Measurements from ENCODE around the gene CHST11.

CHST11 gene

DNA sequence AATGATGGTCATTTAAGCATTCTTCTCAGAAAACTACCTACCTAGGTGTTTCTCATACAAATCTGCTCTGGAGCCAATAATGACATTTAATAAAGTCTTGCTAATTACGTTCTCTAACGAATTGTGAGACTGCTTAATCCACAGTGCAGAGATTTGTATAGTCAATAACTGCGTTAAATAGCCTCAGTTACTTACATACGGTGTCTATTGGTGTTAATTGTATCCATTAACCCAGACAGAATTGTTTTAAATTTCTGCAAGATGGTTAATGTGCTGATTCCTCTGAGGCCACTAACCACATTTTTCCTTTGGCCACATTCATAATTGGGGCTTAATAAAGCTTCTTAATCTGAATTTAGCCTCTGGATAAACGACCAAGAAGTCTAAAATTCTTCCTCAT, 329.6 kb downstream of the CHST11 start:
- TF ChIP-seq, protein P1, sequence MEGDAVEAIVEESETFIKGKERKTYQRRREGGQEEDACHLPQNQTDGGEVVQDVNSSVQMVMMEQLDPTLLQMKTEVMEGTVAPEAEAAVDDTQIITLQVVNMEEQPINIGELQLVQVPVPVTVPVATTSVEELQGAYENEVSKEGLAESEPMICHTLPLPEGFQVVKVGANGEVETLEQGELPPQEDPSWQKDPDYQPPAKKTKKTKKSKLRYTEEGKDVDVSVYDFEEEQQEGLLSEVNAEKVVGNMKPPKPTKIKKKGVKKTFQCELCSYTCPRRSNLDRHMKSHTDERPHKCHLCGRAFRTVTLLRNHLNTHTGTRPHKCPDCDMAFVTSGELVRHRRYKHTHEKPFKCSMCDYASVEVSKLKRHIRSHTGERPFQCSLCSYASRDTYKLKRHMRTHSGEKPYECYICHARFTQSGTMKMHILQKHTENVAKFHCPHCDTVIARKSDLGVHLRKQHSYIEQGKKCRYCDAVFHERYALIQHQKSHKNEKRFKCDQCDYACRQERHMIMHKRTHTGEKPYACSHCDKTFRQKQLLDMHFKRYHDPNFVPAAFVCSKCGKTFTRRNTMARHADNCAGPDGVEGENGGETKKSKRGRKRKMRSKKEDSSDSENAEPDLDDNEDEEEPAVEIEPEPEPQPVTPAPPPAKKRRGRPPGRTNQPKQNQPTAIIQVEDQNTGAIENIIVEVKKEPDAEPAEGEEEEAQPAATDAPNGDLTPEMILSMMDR (IDR thresholded peaks at IDR 0.05; ENCODE audit: borderline replicate concordance, extremely low read depth, low read length, poor library complexity, severe bottlenecking), result no peak
- TF ChIP-seq EZH2 (IDR thresholded peaks at IDR 0.05; ENCODE audit: borderline replicate concordance, low read depth, low read length, severe bottlenecking), result no peak
- Histone ChIP-seq H3K9me3 (ENCODE audit: insufficient read depth, low read length, severe bottlenecking) (no peaks in the 10 kb centered on the region), H3K27me3 (ENCODE audit: insufficient read depth, low read length, poor library complexity) (no peaks in the 10 kb centered on the region), H2AFZ (ENCODE audit: low read depth, low read length) (no peak overlapping the region), H3K4me2 (ENCODE audit: insufficient read depth, low read length) (no peak overlapping the region), H4K20me1 (ENCODE audit: insufficient read depth, low read length) (no peaks in the 10 kb centered on the region), H3K27ac (ENCODE audit: low read length) (no peak overlapping the region), H3K36me3 (ENCODE audit: insufficient read depth, low read length) (no peaks in the 10 kb centered on the region), H3K4me3 (ENCODE audit: low read depth in 1 of 2, low read length in 2 of 2) (no peak overlapping the region), H3K79me2 (ENCODE audit: insufficient read depth, low read length) (no peaks in the 10 kb centered on the region), H3K9ac (ENCODE audit: low read depth, low read length) (no peak overlapping the region), H3K4me1 (ENCODE audit: insufficient read depth, low read length) (0 out of 2 replicates have a peak, but pooled peaks cover 3% of the 10 kb centered on the region)
- no peak for DNase-seq
- ATAC-seq (ENCODE audit: insufficient read depth, low read depth), result no peak

DNA sequence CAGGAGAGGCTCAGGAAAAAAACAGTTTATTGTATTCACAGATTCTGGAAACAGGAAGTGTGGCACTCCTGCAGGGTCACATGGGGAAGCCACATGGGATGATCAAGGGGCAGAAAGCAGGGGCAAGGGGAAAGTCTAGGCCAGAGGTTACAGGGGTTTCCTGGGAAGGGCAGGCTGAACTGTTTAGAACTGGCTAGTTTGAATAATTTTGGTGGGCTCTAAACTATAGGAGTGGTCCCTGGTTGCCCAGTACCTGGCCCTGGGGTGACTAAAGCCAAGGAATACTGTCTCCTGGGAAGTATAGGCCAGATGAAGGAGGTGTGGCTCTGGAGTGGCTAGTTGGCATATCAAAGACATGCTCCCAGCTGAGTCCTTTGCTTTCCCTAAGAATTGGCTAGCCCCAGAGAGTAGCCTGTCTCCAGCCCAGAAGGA, 332.1 kb downstream of the CHST11 start:
- no peaks in the 10 kb centered on the region for H3K9me3 ChIP-seq (ENCODE audit: insufficient read depth, low read length, severe bottlenecking)
- no peak overlapping the region for H3K4me3 ChIP-seq (ENCODE audit: low read depth in 1 of 2, low read length in 2 of 2)
- no peaks in the 10 kb centered on the region for H3K36me3 ChIP-seq (ENCODE audit: insufficient read depth, low read length)
- no peak for TF ChIP-seq EZH2 (IDR thresholded peaks at IDR 0.05; ENCODE audit: borderline replicate concordance, low read depth, low read length, severe bottlenecking)
- TF ChIP-seq, protein P1 (IDR thresholded peaks at IDR 0.05; ENCODE audit: borderline replicate concordance, extremely low read depth, low read length, poor library complexity, severe bottlenecking), result no peak
- H3K79me2 ChIP-seq (ENCODE audit: insufficient read depth, low read length), result no peaks in the 10 kb centered on the region
- H3K27ac ChIP-seq (ENCODE audit: low read length), result no peak overlapping the region
- 0 out of 2 replicates have a peak, but pooled peaks cover 3% of the 10 kb centered on the region for H3K4me1 ChIP-seq (ENCODE audit: insufficient read depth, low read length)
- no peak overlapping the region for H3K4me2 ChIP-seq (ENCODE audit: insufficient read depth, low read length)
- DNase-seq (no peak), ATAC-seq (ENCODE audit: insufficient read depth, low read depth) (no peak)
- no peaks in the 10 kb centered on the region for H4K20me1 ChIP-seq (ENCODE audit: insufficient read depth, low read length)
- H3K9ac ChIP-seq (ENCODE audit: low read depth, low read length), result no peak overlapping the region
- H3K27me3 ChIP-seq (ENCODE audit: insufficient read depth, low read length, poor library complexity), result no peaks in the 10 kb centered on the region
- H2AFZ ChIP-seq (ENCODE audit: low read depth, low read length), result no peak overlapping the region

DNA sequence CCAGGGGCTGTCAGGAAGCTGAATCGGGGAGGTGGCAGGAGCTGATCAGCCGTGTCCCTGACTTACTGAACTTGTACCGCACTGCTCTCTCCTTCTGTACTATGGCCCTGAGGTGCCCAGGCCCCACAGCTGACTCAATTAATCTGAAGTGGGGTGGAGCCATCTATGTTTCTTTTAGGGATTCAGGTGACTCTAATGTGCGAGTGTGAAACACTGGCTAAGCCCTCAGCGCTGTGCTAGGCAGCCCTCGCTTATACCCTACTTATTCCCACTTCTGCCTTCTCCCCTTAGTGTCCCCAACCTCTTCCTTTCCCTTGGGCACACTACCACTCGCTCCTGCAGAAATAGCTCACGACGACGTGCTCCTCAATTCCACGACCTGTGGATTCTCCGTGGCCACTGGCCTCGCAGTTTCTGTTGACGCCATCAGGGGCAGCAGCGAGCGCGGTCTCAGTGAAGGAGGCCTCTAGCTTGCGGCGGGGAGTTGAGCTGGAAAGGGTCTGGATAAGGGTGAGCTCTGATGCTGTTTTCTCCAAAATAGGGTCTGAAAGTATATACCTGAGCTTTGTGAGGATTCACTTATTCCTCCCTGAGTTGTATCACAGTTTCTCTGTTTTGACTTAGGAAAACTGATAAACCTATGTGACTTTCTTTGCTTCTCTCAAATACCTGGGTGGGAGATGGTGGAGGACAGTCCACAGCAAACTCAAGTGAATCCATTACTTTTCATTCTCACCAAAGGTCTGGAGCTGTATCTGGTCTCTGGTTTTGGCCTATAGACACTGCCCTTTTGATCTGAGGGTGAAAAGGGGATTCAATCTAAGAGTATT, 333.8 kb downstream of the CHST11 start:
- Histone ChIP-seq H3K27ac (ENCODE audit: low read length) (no peak overlapping the region), H3K9me3 (ENCODE audit: insufficient read depth, low read length, severe bottlenecking) (no peaks in the 10 kb centered on the region), H3K4me1 (ENCODE audit: insufficient read depth, low read length) (0 out of 2 replicates have a peak, but pooled peaks cover 3% of the 10 kb centered on the region), H3K27me3 (ENCODE audit: insufficient read depth, low read length, poor library complexity) (no peaks in the 10 kb centered on the region), H4K20me1 (ENCODE audit: insufficient read depth, low read length) (no peaks in the 10 kb centered on the region), H3K4me2 (ENCODE audit: insufficient read depth, low read length) (no peak overlapping the region), H3K4me3 (ENCODE audit: low read depth in 1 of 2, low read length in 2 of 2) (no peak overlapping the region), H3K79me2 (ENCODE audit: insufficient read depth, low read length) (no peaks in the 10 kb centered on the region), H3K9ac (ENCODE audit: low read depth, low read length) (no peak overlapping the region), H3K36me3 (ENCODE audit: insufficient read depth, low read length) (no peaks in the 10 kb centered on the region), H2AFZ (ENCODE audit: low read depth, low read length) (no peak overlapping the region)
- TF ChIP-seq EZH2 (IDR thresholded peaks at IDR 0.05; ENCODE audit: borderline replicate concordance, low read depth, low read length, severe bottlenecking), result no peak
- TF ChIP-seq, protein P1 (IDR thresholded peaks at IDR 0.05; ENCODE audit: borderline replicate concordance, extremely low read depth, low read length, poor library complexity, severe bottlenecking), result peak; percentile 80
- no peak for ATAC-seq (ENCODE audit: insufficient read depth, low read depth)
- peak; percentile 39 for DNase-seq

All from DND-41 (cell line).